NCI-H187 (cell line): ENCODE results near the gene CHIT1.

Experiments
- DNase-seq, 2 experiments: peaks; one replicate each; lab custom pipeline; 2025; lab: John Stamatoyannopoulos, UW

CHIT1 gene

DNA sequence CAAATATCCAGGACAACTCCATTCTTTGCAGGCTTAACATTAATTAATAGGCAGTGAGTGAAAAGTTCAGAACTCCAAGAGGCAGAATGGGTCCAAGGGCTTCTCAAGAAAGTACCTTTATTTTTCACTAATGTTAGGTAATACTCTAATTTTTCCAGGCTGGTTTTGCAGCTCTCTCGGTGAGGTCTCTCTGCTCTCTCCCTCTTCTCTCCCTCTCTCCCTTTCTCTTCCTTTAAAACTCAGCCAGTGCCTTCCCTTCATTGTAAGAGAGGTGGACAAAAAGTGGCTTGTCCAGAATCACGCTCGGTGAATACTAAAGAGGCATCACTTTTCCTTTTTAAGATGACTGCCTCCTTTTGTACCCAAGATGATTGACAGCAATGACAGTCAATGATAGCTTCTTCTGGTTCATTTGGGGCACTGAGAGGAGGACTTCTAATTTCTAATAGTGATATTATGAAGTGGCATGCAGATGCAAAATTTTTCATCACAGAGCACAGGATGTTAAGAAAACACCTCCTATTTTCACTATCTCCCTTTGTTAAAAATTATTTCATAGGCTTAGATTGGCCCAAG lies 41.7 kb downstream of the CHIT1 start:
- DNase-seq, result no peak

DNA sequence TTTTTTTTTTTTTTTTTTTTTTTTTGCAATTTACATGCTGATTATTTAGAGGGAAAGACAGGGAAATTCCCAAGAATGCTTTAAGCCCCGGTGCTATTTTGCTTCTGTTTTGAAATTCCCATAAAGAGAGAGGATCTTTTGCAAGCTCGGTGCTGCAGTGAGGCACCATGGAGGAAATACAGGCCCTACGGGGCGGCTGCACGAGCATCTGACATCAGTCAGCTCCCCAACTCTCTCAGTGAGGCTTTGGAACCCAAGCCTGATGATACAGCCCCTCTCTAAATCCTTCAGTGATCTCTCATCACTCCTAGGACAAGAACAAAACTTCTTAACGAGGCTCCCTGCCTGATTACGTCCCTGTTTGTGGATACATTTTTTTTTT lies 42.2 kb downstream of the CHIT1 start:
- no peak for DNase-seq

DNA sequence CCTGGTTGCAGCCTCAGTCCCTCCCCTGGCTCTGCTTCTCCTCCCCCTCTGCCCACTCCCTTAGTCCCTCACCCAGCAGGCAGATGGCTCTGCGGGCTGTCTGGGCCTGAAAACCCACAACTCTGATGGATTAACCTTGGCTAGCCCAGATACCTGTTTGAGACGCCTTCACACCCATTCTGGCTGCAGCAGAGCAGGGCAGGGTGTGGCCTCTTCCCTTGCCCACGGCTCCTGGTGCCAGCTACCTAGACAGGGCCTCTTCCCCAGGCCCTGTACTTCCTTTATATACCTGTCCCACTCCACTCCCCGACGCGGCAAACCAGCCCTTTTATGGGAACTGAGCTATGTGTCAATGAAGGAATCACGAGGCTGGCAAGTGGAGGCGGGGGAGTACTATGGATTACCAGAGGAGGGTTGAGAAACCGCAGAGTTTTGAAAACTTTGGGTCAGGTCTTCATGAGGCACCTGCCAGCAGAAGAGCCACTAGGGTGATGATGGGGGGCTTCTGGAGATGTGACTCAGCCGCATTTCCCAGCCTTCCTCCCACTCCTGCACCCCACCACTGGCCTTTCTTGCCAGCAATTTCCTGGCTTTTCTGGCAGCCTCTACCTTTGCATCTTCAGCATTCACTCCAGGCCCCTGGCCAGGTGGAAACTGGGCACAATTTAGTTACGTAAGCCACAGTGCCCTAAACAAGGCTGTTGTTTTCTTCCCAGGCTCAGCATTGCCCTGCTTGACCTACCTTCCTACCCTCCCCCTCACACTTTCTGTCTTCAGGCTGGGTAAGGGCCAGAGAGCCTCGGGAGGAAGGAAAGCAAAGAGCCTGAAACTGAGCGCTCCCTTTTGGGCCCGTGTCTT lies 42.8 kb downstream of the CHIT1 start, which contains the start of gene CHI3L1:
CHI3L1 (minus strand) TSS at position 259 of the 858 bp plus-strand sequence; CDS start at position 178, 81 bp downstream.
- DNase-seq, result no peak

DNA sequence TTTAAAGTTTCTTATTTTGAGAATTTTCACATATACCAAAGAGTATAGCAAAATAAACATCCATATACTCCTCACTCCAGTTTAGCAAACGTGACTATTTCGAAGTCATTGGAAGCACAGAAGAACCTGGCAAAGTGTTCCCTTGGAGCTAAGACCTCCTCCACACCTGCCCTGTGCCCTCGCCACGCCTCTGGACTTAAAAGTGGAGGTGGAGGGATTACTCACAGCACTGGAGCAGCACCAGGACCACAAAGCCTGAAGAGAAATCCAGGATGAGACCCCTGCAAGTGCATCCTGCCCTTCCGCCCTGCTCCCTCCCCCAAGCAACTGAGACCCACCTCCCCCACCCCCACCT lies 43.4 kb downstream of the CHIT1 start:
- no peak for DNase-seq

DNA sequence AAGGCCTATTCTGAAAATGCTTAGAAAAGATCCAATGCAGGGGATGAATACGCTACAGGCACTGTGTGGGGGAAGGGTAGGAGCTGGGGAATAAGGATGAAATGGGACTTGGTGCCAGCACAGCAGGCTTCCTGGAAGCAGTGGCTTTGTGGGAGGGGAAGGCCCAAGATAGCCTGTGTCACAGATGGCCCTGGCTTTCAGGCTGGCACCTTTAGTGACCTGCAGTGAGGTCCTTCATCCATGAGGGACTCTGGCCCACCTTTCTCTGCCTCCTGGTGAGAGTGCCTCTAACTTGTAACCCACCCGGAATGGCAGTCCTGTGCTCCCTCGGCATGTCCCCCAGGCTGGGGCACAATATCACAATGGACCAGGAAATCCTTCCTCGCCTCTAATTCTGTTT lies 43.9 kb downstream of the CHIT1 start:
- no peak for DNase-seq

DNA sequence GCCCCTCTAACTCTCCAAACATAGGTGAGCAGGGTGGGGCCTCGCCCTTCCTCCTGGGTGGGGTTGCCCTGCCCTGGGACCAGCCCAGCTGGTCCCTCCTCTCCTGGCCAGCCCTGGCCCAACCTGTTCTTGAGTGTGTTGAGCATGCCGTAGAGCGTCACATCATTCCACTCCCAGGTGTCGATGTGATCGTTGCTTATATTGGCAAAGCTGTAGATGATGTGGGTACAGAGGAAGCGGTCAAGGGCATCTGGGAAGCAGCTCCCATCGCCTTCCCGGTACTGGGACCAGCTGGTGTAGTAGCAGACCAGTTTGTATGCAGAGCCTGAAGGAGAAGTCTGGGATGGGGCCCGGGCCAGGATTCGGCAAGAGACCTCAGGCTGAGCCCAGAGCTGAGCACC lies 44.4 kb downstream of the CHIT1 start:
- no peak for DNase-seq

DNA sequence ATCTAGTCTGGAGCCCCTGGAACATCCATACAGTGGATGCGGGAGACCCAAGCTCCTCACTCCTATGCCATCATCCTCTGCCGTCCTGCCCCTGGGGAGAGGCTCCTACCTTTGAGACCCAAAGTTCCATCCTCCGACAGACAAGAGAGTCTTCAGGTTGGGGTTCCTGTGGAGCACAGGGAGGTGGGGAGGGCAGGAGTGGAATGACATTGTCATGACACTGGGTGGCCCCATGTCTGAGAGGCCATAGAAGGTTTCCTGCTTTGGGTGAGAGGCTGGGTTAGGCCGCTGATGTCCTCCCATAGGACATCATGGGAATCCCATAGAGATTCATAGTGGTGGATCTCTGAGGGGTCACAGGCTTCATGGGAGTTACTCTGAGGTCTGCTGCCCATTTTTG lies 45.0 kb downstream of the CHIT1 start:
- DNase-seq, result no peak

DNA sequence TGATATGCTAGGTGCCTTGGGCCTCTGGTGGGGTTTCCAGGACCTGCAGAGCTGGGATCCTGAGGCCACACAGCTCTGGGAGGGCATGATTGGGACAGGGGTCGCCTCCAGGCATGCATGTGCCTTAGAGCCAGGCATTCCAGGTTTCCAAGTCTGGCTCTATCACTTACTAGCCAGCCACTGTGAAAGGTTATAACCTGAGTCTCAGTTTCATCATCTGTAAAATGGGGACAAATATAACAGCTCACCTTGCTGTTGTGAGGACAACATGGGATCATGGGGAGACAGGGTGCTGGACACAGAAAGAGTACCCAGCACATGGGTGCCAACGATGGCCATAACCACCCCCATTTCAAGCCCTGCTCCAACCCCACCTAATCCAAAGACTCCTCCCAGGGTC lies 45.6 kb downstream of the CHIT1 start:
- no peak for DNase-seq

DNA sequence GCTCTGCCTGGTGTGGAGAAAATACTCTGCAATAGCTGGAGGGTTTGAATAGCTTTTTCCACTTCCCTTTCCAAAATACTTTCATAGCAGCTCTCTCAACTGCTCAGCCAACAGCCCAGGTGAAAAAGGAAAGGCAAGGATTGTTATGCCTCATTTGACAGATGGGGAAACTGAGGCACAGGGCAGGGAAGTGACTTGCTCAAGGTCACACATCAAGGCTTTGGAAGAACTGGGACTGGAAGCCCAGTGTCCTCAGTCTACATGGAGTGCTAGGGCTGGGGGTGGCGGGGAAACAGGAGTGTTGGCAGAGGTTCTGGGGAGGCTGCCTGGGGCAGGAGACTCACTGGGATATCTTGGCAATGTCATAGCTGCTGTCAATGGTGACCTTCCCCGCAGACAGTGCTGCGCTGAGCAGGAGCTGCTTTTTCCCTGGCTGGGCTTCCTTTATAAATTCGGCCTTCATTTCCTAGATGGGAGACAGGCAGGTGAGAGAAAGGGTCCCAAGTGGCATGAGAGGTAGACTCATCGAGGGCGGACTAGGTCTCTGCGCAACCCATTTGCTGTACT lies 47.0 kb downstream of the CHIT1 start:
- no peak for DNase-seq

DNA sequence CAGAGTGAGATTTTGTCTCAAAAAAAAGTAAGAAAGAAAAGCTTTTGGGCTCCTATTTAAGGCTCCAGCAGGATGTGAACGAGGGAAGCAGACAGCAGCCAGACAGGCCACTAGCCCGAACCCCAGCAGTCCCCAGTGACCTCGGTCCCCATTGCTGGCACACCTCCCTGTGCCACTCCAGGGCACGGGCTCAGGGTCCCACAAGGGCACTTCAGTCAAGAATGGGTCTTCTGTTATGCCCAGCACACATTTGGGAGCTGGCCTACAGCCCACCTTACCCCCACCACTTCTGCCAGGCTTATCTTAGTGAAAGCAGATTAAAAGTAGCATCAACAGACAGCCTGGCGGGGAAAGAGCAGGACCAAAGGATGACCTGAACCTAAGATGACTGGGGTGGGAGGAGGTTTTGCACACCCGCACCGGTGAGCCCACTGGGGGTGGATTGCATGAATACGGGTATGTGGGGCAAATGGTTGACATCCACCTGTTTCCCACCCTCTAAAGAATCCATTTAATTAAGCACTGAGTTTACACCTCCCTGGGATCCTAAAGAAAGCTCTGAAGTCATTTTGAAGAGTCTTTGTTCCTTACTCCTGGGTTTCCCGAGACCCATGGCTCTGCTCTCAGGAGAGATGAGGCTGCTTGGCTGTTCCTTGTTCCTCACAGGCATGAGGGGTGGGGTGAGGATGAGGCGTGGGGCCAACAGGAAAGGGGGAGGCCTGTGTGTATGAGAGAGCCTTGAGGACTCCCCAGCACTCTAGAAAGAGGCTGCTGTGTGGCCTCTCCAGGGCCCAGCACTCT lies 47.7 kb downstream of the CHIT1 start:
- DNase-seq, result no peak

DNA sequence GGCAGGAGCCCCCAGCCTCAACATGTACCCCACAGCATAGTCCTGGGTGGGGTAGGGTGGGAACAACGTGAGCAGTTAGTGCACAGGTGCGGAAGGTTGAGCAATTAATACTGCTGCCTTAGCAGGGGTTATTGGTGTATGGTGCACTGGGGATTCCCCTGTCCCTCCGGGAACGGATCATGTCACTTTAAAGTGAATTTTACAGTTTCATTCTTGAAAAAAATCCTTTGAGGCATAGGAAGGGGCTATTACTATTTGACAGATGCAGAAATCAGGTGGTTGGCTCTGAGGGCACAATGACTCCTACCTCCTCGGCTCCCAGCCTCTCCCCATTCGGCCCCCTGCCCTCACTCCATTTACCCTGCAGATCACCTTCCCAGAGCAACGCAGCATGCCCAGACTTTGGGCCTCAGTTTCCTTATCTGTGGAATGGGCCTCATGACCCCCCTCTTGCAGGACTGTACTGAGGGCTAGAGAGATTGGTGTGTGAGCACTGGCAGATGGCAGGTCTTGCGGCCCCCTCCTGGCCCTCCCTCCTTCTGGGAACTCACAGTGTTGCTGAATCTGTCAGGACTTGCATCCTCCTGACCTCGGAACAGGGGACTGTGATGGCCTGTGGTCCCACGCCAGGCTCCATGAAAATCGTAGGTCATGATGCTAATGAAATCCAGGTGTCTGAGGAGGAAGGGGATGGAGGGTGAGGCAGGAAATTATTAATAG lies 48.7 kb downstream of the CHIT1 start:
- DNase-seq, result no peak

DNA sequence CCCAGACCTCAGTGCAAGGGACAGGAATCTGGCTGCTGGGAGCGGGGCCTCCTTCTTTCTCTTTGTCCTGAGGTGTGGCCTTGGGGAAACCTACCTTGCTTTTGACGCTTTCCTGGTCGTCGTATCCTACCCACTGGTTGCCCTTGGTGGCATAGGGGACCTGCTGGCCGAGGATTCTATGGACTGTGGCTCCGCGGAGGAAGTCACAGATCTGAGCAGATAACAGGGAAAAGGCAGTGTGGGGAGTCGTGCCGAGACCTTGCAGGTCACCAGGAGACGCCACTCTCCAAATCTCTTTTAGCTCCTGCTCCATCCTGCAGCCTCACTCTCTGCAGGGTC lies 49.8 kb downstream of the CHIT1 start:
- no peak for DNase-seq

DNA sequence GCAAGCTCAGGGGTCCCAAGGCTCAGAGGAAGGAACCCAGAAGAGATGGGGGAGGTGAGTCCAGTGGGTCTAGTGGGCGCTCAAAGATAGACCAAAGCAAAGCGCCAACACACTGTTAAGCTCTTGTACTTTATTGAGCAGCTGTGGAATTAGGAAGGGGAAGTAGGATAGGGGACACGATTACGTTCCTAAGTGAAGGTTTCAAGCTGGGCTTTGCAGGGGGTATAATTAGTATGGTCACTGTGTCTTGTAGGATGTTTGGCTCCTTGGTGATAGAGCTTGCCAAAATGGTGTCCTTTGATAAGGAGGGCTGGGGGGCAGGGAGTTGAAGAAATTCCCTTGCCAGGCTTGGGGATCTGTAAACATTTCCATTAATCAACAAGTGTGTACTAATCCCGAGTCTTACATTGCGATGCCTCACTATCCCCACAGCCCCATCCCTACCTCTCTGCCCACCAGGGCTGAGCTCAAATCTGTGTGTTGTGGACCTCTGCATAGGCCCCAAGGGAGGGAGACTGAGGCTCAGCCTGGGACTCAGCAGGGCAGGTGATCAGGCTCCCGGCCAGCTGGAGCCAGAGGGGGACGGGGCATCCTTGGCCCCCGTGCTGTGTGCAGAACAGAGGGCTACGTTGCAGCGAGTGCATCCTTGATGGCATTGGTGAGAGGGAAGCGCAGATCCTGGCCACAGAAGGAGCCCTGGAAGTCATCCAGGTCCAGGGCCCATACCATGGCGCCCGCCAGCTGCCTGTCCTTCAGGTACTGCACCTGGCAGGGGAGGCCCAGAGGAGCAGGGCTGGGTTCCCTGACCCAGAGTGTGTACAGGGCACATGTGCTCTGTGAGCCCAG lies 50.4 kb downstream of the CHIT1 start:
- DNase-seq, result no peak

DNA sequence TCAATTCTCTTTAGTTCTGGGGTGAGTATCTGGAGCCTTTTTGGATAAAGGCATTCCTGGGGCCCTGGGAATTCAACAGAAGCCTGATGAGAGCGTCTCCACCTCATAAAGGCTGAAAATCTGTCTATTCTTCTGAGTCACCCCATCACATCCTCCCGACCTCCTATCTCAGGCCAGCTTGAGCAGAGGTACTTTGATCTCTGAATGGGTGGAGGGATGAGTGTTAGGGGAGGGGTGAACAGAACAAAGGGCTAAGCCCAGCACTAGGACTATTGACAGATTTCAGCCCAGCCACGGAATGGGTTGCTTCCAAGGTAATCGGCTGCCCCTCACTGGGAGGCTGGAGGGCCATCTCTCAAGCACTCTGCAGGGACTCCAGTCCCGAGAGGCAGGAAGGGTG lies 51.4 kb downstream of the CHIT1 start:
- no peak for DNase-seq

DNA sequence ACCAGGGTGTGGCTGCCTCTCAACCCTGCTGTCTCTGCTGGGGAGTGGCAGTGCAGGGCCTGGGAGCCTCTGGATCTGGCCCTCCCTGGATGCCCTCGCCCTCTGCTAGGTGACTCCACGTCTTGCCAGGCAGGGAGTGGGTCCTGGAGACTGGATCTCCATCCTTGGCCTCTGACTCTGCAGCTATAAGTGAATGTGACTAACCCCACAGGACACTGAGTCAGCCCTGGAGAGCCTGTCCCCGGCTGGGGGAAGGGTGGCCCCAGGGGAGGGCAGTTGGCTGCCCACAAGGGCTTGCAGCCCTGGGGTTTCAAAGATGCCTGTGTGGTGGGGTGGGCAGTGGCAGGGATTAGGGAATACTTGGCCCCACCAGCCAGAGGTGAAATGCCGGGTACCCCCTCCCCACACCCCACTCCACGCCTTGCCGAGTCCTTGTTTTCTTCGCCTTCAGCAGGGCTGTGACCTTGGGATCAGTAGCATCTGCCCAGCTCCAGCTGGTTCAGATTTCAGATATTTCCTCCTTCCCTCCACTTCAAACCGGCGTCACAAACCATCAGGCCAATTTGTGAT lies 51.9 kb downstream of the CHIT1 start:
- no peak for DNase-seq

DNA sequence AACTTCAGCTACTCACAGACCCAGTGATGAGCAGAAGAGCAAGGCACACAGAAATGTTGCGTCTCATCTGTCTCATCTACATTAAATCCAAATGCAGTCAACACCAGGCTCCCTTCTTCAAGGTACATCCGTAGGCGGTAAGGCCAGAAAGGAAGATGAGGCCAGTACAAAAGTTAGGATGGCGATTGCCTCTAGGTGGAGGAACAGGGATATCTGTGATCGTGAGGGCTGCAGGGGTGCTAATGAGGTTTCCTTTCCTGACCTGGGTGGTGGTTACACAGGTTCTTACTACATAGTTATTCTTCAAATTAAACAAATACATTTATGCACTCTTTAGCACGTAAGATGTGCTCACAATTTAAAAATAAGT lies 52.5 kb downstream of the CHIT1 start:
- no peak for DNase-seq

DNA sequence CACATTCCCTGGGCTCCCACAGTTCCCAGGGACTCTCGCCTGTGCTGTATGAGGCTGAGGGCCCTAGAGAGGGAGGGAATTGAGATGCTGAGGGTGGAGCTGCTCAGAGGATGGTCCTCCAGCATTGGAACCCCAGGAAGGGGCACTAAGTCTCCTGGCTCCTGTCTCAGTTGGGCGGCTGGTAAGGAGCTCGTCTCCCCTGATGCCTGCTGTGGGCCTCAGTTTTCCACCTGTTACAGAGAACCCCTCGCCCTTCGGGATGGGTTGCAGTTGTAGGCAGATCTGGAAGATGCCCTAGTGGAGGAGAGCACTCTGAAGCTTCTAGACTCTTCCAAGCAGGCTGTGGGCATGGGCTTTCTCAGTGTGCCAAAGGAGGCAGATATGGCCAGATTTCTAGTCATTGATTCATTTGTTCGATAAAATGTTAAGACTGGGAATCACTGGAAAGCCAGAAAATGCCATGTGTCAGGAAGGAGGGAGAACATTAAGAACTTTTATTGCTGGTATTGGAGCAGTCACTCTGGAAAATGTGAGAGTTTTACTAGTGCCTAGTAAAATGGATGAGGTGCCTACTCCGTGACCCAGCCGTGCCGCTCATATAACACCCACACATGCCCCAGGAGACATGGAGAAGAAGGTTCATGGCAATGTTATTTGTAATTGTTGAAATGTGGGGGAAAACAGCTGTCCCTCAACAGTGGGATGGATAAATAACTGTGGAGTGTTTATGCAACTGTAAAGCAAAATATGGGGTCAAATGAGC lies 53.0 kb downstream of the CHIT1 start:
- no peak for DNase-seq

DNA sequence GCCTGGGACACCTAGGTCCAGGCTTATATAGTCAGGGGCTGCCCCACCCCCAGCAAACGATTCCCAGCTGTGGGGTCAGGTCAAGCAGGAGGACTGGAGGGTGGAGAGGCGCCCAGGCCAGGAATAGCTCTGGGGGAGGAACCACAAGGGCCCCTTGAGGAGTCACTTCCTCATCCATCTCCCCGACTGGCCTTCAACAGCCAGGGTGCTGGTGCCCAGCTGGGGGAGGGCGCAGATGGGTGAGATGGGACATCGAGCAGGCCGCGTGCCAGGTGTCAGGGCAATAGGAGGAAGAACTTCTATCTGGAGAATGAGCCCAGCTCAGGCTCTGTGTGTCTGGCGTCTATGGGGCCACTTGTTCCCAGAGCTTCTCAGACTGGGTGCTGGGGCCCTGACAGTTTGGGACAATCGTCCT lies 53.6 kb downstream of the CHIT1 start:
- no peak for DNase-seq

DNA sequence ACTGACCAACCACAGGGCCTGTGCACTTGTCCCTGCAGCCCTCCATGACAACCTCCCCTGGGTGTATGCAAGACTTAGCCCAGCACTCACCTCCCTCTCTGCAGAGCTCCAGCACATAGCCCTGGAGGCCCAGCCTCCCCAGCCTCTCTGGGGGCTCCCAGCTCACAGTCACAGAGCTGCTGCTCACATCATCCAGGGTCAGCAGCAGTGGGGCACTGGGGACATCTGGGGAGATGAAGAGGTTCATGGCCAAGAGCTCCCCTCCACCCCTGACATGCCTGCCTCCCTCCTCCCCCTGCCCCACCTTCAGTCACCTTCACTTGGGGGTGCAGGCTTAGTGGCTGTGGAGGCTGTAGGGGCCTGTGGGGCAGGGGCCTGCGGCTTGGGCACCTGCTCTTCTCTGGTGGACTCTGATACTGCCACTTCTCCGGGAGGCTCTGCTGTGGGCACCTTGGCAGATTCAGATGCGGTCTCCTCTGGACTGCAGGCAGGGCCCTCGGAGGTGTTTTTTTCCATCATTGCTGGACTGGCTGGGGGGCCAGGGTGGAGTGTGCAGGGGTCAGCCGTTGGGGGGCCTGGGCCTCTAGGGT lies 54.1 kb downstream of the CHIT1 start, which contains the start of gene MYBPH:
MYBPH (minus strand) TSS at position 590 of the 590 bp plus-strand sequence; CDS start at position 519, 71 bp downstream.
- DNase-seq, result no peak
